Adrenal gland (tissue), 12 donors: ENCODE data around the gene BRAF. TPM values are rescaled to one million over a fixed set of nuclear protein-coding genes. Genes with fewer than 3 reads are reported as not detected.
"Not testable (repeated sequence)": the region's sequence is repeated elsewhere in the genome, so short reads cannot be mapped to it uniquely, and the experiment has no call there.

ENCODE experiments used
- DNase-seq, 7 donors: peaks; one replicate each; pipeline ENCODE4 v3.0.0-alpha.2; 2019 to 2020
- H3K27ac ChIP-seq, 5 donors: fragments of 200-600 bp; sonication (generic) in 4 of 5; 1 replicate in 3 of 5; 2 replicates in 2 of 5; pipeline versions ENCODE4 v1.5.1 to v1.8.0; 2016 to 2020; ENCODE audit warnings: mild to moderate bottlenecking in 1 of 5
- H3K27me3 ChIP-seq: fragments of 200-600 bp; 2 replicates; pipeline ENCODE4 v1.8.0; 2021
- H3K36me3 ChIP-seq, 2 donors: fragments of 200-600 bp; replicated peaks in 1 of 2; 1 replicate in 1 of 2; 2 replicates in 1 of 2; pipeline versions ENCODE4 v1.5.1 to v1.8.0; 2018 to 2022
- H3K4me1 ChIP-seq, 2 donors: fragments of 200-600 bp; replicated peaks in 1 of 2; 1 replicate in 1 of 2; 2 replicates in 1 of 2; pipeline versions ENCODE4 v1.5.1 to v1.8.0; 2018 to 2021
- H3K4me3 ChIP-seq, 4 donors: fragments of 200-600 bp; sonication (generic) in 3 of 4; one replicate each; pipeline ENCODE4 v1.5.1; 2016 to 2018
- H3K9me3 ChIP-seq, 3 donors: fragments of 200-600 bp; sonication (generic) in 1 of 3; replicated peaks in 1 of 3; 1 replicate in 2 of 3; 2 replicates in 1 of 3; pipeline versions ENCODE4 v1.5.1 to v1.8.0; 2016 to 2021
- POLR2A ChIP-seq, 2 donors: fragments of 450-650 bp; IDR thresholded peaks; one replicate each; pipeline ENCODE4 v1.6.1; 2017; ENCODE audit warnings: antibody characterized with exemption in 2 of 2, mild to moderate bottlenecking in 2 of 2, moderate library complexity in 1 of 2
- WGBS, 4 donors: extraction: QIAGEN DNeasy Blood & Tissue Kit in 2 of 4; methylation state at CpG; one replicate each; pipeline versions ENCODE4 v1.1.5 to v1.1.7; 2013 to 2017; 5-methylcytosine and 5-hydroxymethylcytosine counted together
- intact Hi-C, 2 donors: fragments of 100-400 bp; cut with DNase I; formaldehyde crosslinking; loops; one replicate each; pipeline versions ENCODE4 v1.14.1 to v1.15.0; 2022 to 2023
- polyA plus RNA-seq, 3 donors: library from polyadenylated mRNA; stranded (reverse); fragments of 200-250 nt in 2 of 3; fragments of 350-450 nt in 1 of 3; fragmentation: Illumina TruSeq in 1 of 3; extraction: RNeasy Lipid Tissue Mini Kit (QIAGEN cat#74804) in 1 of 3; gene quantifications; one replicate each; pipeline ENCODE4 v1.2.3, GENCODE V29; 2013 to 2014
- total RNA-seq, 9 donors: library from RNA; depleted of rRNA in 4 of 9; stranded (reverse); fragments of >200 nt in 4 of 9; fragments of 120-200 nt in 1 of 9; fragmentation: NEBNext Ultra II Directional in 1 of 9; extraction: Animal tissue kit (Norgen Biotek cat#: 25700) in 1 of 9; gene quantifications; one replicate each; pipeline versions ENCODE4 v1.1.0 to v1.2.4, GENCODE V29; 2013 to 2023
- TF ChIP-seq, protein P1 (sequence below), 6 experiments: fragments of 450-650 bp in 4 of 6; fragments of 200-600 bp in 2 of 6; sonication (generic) in 1 of 6; IDR thresholded peaks; 1 replicate in 5 of 6; 2 replicates in 1 of 6; pipeline versions ENCODE4 v1.5.1 to v1.8.0; 2016 to 2021; ENCODE audit warnings: antibody characterized with exemption in 6 of 6, mild to moderate bottlenecking in 2 of 6, moderate library complexity in 1 of 6
- donor health status: healthy with polysubstance abuse.
- donor health status: Bipolar disorder and iron deficiency.
- donor health status: DM: yes; HTN: yes; CAD: no.
- donor health status: DM: no; HTN: no; CAD: no.
- donor health status: DM: no; HTN: no; CAD: no.
- donor health status: DM: yes; HTN: yes; CAD: no.

Gene BRAF
- total and polyA plus RNA-seq, 12 donors: 5.0 to 50.3 (median 25.5) TPM

DNA sequence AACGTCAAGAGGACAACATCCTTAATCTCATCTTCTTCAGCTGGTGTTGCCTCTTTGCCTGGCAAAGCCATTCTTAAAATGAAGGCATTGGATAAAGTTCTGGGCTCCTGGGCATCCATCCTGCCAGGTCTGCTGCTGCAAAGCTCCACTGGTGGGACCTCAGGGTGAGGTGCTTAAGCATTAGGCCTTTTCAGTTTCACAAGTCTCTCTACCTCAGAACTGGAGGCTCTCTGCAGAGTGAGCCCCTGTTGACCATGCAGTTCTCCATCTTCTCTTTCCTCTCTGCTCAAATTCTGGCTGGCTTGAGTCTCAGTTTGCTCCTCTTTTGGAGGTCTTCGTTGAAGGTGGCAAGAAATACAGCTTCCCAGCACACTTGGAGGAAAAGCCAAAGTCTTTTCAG, 42.7 kb upstream of the BRAF start:
- Histone ChIP-seq H3K27me3 (no peaks in the 10 kb centered on the region), H3K9me3 (no peaks in the 10 kb centered on the region), H3K4me1 (no peaks in the 10 kb centered on the region), H3K27ac (no peak overlapping the region), H3K36me3 (no peaks in the 10 kb centered on the region), H3K4me3 (no peak overlapping the region)
- DNase-seq: no peak
- TF ChIP-seq, protein P1, sequence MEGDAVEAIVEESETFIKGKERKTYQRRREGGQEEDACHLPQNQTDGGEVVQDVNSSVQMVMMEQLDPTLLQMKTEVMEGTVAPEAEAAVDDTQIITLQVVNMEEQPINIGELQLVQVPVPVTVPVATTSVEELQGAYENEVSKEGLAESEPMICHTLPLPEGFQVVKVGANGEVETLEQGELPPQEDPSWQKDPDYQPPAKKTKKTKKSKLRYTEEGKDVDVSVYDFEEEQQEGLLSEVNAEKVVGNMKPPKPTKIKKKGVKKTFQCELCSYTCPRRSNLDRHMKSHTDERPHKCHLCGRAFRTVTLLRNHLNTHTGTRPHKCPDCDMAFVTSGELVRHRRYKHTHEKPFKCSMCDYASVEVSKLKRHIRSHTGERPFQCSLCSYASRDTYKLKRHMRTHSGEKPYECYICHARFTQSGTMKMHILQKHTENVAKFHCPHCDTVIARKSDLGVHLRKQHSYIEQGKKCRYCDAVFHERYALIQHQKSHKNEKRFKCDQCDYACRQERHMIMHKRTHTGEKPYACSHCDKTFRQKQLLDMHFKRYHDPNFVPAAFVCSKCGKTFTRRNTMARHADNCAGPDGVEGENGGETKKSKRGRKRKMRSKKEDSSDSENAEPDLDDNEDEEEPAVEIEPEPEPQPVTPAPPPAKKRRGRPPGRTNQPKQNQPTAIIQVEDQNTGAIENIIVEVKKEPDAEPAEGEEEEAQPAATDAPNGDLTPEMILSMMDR (IDR thresholded peaks at IDR 0.05): no peak
- no peak for TF ChIP-seq POLR2A (IDR thresholded peaks at IDR 0.05)
- intact Hi-C loops: no loop called here
- 41 to 56% (median 54%) methylated on average over 2 of the region's 2 CpGs for WGBS, 4 donors

GRCh38 chr7:140966561-140967233, 42.0 kb upstream of the BRAF start:
- no peak for TF ChIP-seq POLR2A (IDR thresholded peaks at IDR 0.05)
- TF ChIP-seq, protein P1 (IDR thresholded peaks at IDR 0.05): no peak
- 51 to 59% (median 57%) methylated on average over 5 of the region's 5 CpGs for WGBS, 4 donors

DNA sequence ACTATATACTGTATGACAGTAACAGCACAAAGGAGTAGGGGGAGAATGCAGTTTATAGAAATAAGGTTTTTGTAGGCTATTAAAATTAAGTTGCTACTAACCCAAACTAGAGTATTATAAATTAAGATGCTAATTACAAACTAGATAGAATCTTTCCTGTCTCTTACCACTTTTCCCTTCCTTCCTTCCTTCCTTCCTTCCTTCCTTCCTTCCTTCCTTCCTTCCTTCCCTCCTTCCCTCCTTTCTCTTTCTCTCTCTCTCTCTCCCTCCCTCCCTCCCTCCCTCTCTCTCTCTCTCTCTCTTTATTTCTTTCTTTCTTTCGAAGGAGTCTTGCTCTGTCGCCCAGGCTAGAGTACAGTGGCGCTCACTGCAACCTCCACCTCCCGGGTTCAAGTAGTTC, 36.4 kb upstream of the BRAF start:
- Histone ChIP-seq H3K36me3 (no peaks in the 10 kb centered on the region), H3K9me3 (no peaks in the 10 kb centered on the region), H3K4me3 (no peak overlapping the region), H3K27ac (no peak overlapping the region), H3K27me3 (no peaks in the 10 kb centered on the region), H3K4me1 (no peaks in the 10 kb centered on the region)
- intact Hi-C loops: no loop called here
- no peak for TF ChIP-seq POLR2A (IDR thresholded peaks at IDR 0.05)
- TF ChIP-seq, protein P1 (IDR thresholded peaks at IDR 0.05): no peak
- DNase-seq: no peak
- 90 to 95% (median 92%) methylated on average over 4 of the region's 4 CpGs for WGBS, 4 donors

More at GRCh38 chr7:140966561-140967233, 42.0 kb upstream of the BRAF start:
- Histone ChIP-seq H3K36me3 (no peaks in the 10 kb centered on the region), H3K9me3 (no peaks in the 10 kb centered on the region), H3K4me1 (no peaks in the 10 kb centered on the region), H3K4me3 (no peak overlapping the region), H3K27me3 (no peaks in the 10 kb centered on the region), H3K27ac (no peak overlapping the region)
- intact Hi-C loops: no loop called here
- DNase-seq: no peak

- DNase-seq, intact Hi-C loops, H3K4me1 ChIP-seq, H3K9me3 ChIP-seq, H3K27me3 ChIP-seq, H3K36me3 ChIP-seq, H3K27ac ChIP-seq, H3K4me3 ChIP-seq: not testable (repeated sequence)
- 90 to 96% (median 93%) methylated on average over 7 to 25 of the region's 25 CpGs for WGBS, 4 donors
Measured at GRCh38 chr7:140956997-140957396, 32.3 kb upstream of the BRAF start.

GRCh38 chr7:140945940-140946339, 21.2 kb upstream of the BRAF start:
- Histone ChIP-seq H3K36me3 (no peaks in the 10 kb centered on the region), H3K27ac (no peak overlapping the region), H3K27me3 (peaks cover 6% of the 10 kb centered on the region), H3K9me3 (no peaks in the 10 kb centered on the region), H3K4me3 (no peak overlapping the region), H3K4me1 (no peaks in the 10 kb centered on the region)
- 26 to 46% (median 40%) methylated on average over 2 of the region's 2 CpGs for WGBS, 4 donors
- TF ChIP-seq, protein P1 (IDR thresholded peaks at IDR 0.05): no peak
- no peak for TF ChIP-seq POLR2A (IDR thresholded peaks at IDR 0.05)
- DNase-seq: no peak
- intact Hi-C loops: no loop called here

GRCh38 chr7:140942242-140942641, 17.5 kb upstream of the BRAF start:
- DNase-seq, H3K36me3 ChIP-seq, intact Hi-C loops, H3K4me1 ChIP-seq, H3K27me3 ChIP-seq, H3K27ac ChIP-seq, H3K9me3 ChIP-seq, H3K4me3 ChIP-seq: not testable (repeated sequence)
- 93 to 97% (median 96%) methylated on average over 5 of the region's 5 CpGs for WGBS, 4 donors
